Caco-2 (cell line): ENCODE data around the gene NCKAP5. TPM values are rescaled to one million over a fixed set of nuclear protein-coding genes. Genes with fewer than 3 reads are reported as not detected.

Source experiments
- BruUV-seq: library from RNA; stranded (reverse); fragments of 400-500 nt; replicated peaks from 2 replicates; lab custom pipeline; 2021; lab: Mats Ljungman, UMichigan
- CTCF ChIA-PET: fragments of 300-600 bp; sonication (Branson Sonifier 250); formaldehyde crosslinking; loops from one replicate; lab custom pipeline; 2022; ENCODE audit warnings: antibody characterized with exemption; lab: Charles Lee
- POLR2A ChIA-PET: fragments of 300-600 bp; sonication (Branson Sonifier 250); formaldehyde crosslinking; loops from one replicate; lab custom pipeline; 2022; ENCODE audit warnings: antibody characterized with exemption; lab: Charles Lee
- DNase-seq, 2 experiments: peaks; one replicate each; pipeline versions ENCODE4 v3.0.0 to v3.0.0-alpha.2; 2020 to 2022
- H3K27me3 ChIP-seq: replicated peaks from 2 replicates; pipeline ENCODE4 v1.6.0; 2011; ENCODE audit warnings: low read length; ENCODE audit not compliant: control insufficient read depth, insufficient read depth
- H3K36me3 ChIP-seq: 2 replicates; pipeline ENCODE4 v1.5.1; 2011; ENCODE audit warnings: low read length; ENCODE audit not compliant: control insufficient read depth, insufficient read depth
- H3K4me1 ChIP-seq: fragments of 250-450 bp; sonication (Bioruptor Pico); 2 replicates; pipeline ENCODE4 v1.5.1; 2020; ENCODE audit warnings: mild to moderate bottlenecking
- H3K4me3 ChIP-seq: 2 replicates; pipeline ENCODE4 v1.5.1; 2011; ENCODE audit warnings: low read depth, mild to moderate bottlenecking, control low read depth, low read length
- H3K9me3 ChIP-seq: fragments of 250-450 bp; sonication (Bioruptor Pico); 2 replicates; pipeline ENCODE4 v1.5.1; 2020; ENCODE audit warnings: mild to moderate bottlenecking, moderate library complexity
- H3K27ac Mint-ChIP-seq: one replicate; pipeline ENCODE4 v1.8.0; 2022; ENCODE audit warnings: mixed read lengths; ENCODE audit not compliant: unreplicated experiment
- H3K27me3 Mint-ChIP-seq: one replicate; pipeline ENCODE4 v1.8.0; 2022; ENCODE audit warnings: mixed read lengths; ENCODE audit not compliant: insufficient read depth, unreplicated experiment
- H3K36me3 Mint-ChIP-seq: one replicate; pipeline ENCODE4 v1.8.0; 2022; ENCODE audit warnings: mild to moderate bottlenecking, mixed read lengths; ENCODE audit not compliant: insufficient read depth, unreplicated experiment
- H3K4me1 Mint-ChIP-seq: one replicate; pipeline ENCODE4 v1.8.0; 2022; ENCODE audit warnings: low read depth, mixed read lengths; ENCODE audit not compliant: unreplicated experiment
- H3K4me3 Mint-ChIP-seq: one replicate; pipeline ENCODE4 v1.8.0; 2022; ENCODE audit warnings: mild to moderate bottlenecking, moderate library complexity, mixed read lengths; ENCODE audit not compliant: unreplicated experiment
- H3K9me3 Mint-ChIP-seq: one replicate; pipeline ENCODE4 v1.8.0; 2022; ENCODE audit warnings: mixed read lengths; ENCODE audit not compliant: unreplicated experiment
- intact Hi-C: fragments of 100-400 bp; cut with micrococcal nuclease; formaldehyde crosslinking; loops from one replicate; pipeline ENCODE4 v1.10.0; 2022; ENCODE audit not compliant: unreplicated experiment
- total RNA-seq: library from RNA; stranded (reverse); gene quantifications from 2 replicates; pipeline ENCODE4 v1.2.3, GENCODE V29; 2022
- TF ChIP-seq, protein P1 (sequence below), 2 experiments: fragments of 200-600 bp in 1 of 2; IDR thresholded peaks; 1 replicate in 1 of 2; 2 replicates in 1 of 2; pipeline versions ENCODE4 v1.5.1 to v1.8.0; 2011 to 2022; ENCODE audit warnings: antibody characterized with exemption in 1 of 2, control low read depth in 1 of 2, inconsistent platforms in 1 of 2, low read depth in 1 of 2, low read length in 1 of 2, mild to moderate bottlenecking in 1 of 2, moderate library complexity in 1 of 2; ENCODE audit not compliant: insufficient read depth in 1 of 2, severe bottlenecking in 1 of 2, unreplicated experiment in 1 of 2

Gene NCKAP5
- total RNA-seq, 1 experiment from 2014 or later = 3.8 TPM

DNA sequence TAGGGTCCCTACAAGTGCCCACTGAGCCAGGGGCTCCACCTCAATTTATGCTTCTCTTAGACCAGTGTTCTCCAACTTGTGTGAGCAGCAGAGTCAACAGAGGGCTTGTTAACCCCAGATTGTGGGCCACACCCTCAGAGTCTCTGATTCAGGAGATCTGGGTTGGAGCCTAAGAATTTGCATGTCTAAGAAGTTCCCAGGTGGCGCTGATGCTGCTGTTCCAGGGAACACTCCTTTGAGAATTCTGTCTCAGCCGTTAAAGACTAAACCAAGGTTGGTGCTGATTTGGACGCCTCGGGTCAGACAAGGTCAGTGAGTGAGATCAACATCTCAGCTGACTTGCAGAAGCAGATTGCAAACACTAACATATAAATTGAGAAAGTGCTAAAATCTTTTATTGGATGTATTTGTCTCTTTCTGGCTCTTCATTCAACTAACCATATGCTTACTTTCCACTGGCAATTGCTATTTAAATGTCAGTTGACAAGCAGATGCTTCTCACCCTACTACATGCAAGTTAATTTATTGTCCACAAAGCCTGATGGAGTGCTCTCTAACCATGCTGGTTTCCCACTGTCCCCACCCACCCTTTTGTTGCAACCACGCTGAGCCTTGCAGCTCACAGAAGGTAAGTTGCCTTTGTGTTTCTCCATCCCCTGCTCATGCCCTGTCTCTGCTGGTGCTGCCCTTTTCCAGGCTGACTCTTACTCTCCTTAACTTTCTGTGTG lies 929.8 kb downstream of the NCKAP5 start:
- Mint-ChIP-seq H3K4me3 (no peak overlapping the region), H3K9me3 (no peaks in the 10 kb centered on the region), H3K36me3 (peaks cover 5% of the 10 kb centered on the region), H3K27me3 (no peaks in the 10 kb centered on the region), H3K4me1 (peaks cover 31% of the 10 kb centered on the region), H3K27ac (no peak overlapping the region)
- Histone ChIP-seq H3K4me3 (no peak overlapping the region), H3K27me3 (no peaks in the 10 kb centered on the region), H3K36me3 (no peaks in the 10 kb centered on the region), H3K4me1 (peaks cover 16% of the 10 kb centered on the region), H3K9me3 (no peaks in the 10 kb centered on the region)
- POLR2A ChIA-PET = no interaction called here
- intact Hi-C loops = no loop called here
- TF ChIP-seq, protein P1, sequence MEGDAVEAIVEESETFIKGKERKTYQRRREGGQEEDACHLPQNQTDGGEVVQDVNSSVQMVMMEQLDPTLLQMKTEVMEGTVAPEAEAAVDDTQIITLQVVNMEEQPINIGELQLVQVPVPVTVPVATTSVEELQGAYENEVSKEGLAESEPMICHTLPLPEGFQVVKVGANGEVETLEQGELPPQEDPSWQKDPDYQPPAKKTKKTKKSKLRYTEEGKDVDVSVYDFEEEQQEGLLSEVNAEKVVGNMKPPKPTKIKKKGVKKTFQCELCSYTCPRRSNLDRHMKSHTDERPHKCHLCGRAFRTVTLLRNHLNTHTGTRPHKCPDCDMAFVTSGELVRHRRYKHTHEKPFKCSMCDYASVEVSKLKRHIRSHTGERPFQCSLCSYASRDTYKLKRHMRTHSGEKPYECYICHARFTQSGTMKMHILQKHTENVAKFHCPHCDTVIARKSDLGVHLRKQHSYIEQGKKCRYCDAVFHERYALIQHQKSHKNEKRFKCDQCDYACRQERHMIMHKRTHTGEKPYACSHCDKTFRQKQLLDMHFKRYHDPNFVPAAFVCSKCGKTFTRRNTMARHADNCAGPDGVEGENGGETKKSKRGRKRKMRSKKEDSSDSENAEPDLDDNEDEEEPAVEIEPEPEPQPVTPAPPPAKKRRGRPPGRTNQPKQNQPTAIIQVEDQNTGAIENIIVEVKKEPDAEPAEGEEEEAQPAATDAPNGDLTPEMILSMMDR (IDR thresholded peaks at IDR 0.05; ENCODE audit: insufficient read depth in 1 of 2, low read depth in 1 of 2, low read length in 1 of 2, severe bottlenecking in 1 of 2, unreplicated experiment in 1 of 2) = no peak
- no peak for DNase-seq
- no TSS peak for BruUV-seq
- CTCF ChIA-PET = no interaction called here

DNA sequence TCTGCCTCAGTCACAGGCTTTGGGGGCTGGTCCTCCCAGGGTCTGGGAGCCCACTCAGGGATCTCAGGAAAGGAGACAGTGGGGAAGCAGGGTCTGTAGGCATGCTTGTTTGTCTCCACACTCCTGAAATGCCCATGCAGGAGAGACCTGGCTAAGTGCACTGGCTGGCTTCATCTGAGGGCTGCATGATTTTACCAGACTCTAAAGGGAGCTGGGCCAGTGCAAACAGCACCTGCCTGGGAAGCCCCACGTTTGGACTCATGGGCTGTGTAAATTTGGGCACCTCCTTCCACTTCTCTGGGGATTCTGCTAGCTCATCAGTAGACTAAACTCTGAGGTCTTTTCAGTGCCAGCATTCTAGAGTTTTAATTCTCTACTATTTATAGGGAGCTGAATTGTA lies 931.9 kb downstream of the NCKAP5 start:
- DNase-seq = no peak
- Histone ChIP-seq H3K4me3 (no peak overlapping the region), H3K4me1 (peaks cover 23% of the 10 kb centered on the region), H3K27me3 (no peaks in the 10 kb centered on the region), H3K36me3 (no peaks in the 10 kb centered on the region), H3K9me3 (no peaks in the 10 kb centered on the region)
- Mint-ChIP-seq H3K27ac (no peak overlapping the region), H3K27me3 (no peaks in the 10 kb centered on the region), H3K4me3 (no peak overlapping the region), H3K4me1 (peaks cover 15% of the 10 kb centered on the region), H3K9me3 (no peaks in the 10 kb centered on the region), H3K36me3 (no peaks in the 10 kb centered on the region)
- ChIA-PET CTCF (no interaction called here), POLR2A (no interaction called here)
- BruUV-seq = no TSS peak
- TF ChIP-seq, protein P1 (IDR thresholded peaks at IDR 0.05; ENCODE audit: insufficient read depth in 1 of 2, low read depth in 1 of 2, low read length in 1 of 2, severe bottlenecking in 1 of 2, unreplicated experiment in 1 of 2) = no peak
- intact Hi-C loops = no loop called here

DNA sequence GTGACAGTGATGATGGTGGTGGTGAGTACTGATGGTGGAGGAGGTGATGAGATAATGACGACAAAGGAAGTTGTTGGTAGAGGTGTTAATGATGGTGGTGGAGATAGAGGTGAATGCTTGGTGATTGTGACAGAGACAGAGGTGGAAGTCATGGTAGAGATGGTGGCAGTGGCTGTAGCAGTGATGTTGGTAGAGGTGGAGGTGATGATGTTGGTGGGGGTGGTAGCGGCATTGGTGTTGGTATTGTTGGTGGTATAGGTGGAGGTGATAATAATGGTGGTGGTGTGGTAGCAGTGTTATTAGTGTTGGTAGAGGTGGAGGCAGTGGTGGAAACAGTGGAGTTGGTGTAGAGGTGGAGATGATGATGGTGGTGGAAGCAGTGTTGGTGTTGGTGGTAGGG lies 934.6 kb downstream of the NCKAP5 start:
- H3K4me1 ChIP-seq = peaks cover 25% of the 10 kb centered on the region
- intact Hi-C loops = loop anchor here (2.0 kb wide), 1 partner anchor 45 kb away; no protein-coding TSS in a partner anchor
- H3K36me3 ChIP-seq = no peaks in the 10 kb centered on the region
- Mint-ChIP-seq H3K4me3 (no peak overlapping the region), H3K4me1 (peaks cover 26% of the 10 kb centered on the region), H3K27ac (peak overlapping the region; percentile 1), H3K27me3 (no peaks in the 10 kb centered on the region), H3K9me3 (no peaks in the 10 kb centered on the region), H3K36me3 (no peaks in the 10 kb centered on the region)
- DNase-seq = no peak
- ChIA-PET POLR2A (no interaction called here), CTCF (no interaction called here)
- no peaks in the 10 kb centered on the region for H3K27me3 ChIP-seq
- TF ChIP-seq, protein P1 (IDR thresholded peaks at IDR 0.05; ENCODE audit: insufficient read depth in 1 of 2, low read depth in 1 of 2, low read length in 1 of 2, severe bottlenecking in 1 of 2, unreplicated experiment in 1 of 2) = no peak
- no TSS peak for BruUV-seq
- H3K9me3 ChIP-seq = no peaks in the 10 kb centered on the region
- H3K4me3 ChIP-seq = no peak overlapping the region
